Left ventricle myocardium superior (tissue), 1 donor: ENCODE data around the gene KCNT2. TPM values are rescaled to one million over a fixed set of nuclear protein-coding genes. Genes with fewer than 3 reads are reported as not detected.
"Not testable (repeated sequence)": the region's sequence is repeated elsewhere in the genome, so short reads cannot be mapped to it uniquely, and the experiment has no call there.

ENCODE experiments used
- ATAC-seq: fragments of 200-7000 bp; cut with Tn5 transposase; one replicate; pipeline ENCODE4 v1.9.1; 2020; ENCODE audit warnings: mild to moderate bottlenecking, moderate library complexity
- DNase-seq: peaks from one replicate; pipeline ENCODE4 v3.0.0-alpha.2; 2020
- intact Hi-C: fragments of 100-400 bp; cut with micrococcal nuclease; formaldehyde crosslinking; loops from one replicate; pipeline ENCODE4 v1.11.0; 2022
- total RNA-seq: library from RNA; stranded (reverse); fragmentation: NEBNext Ultra II Directional; extraction: Animal tissue kit (Norgen Biotek cat#: 25700); gene quantifications from one replicate; pipeline ENCODE4 v1.2.1, GENCODE V29; 2021
- donor health status: DM: no; HTN: yes; CAD: no; lungs with severe emphysema.

The KCNT2 gene
- total RNA-seq, 1 donor from 2014 or later = 1.7 TPM

DNA sequence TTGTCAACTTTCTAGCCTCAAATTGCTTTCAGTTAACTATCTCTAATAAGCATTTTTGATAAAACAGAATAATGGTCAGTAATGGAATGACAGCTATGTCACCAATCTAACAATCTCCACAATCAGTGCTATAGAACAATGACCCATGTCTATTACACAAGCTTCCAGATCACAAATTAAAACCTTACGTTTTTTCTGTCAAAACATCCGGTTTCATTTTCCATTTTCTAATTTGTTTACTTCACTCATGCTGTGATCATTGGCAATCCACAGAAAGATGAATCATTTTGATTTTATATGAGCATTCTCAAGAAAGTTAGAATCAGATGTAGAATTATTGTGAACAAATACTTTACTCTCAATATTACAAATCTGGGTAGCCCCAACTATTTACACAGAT is 80.3 kb downstream of the KCNT2 start:
- ATAC-seq (no peak), DNase-seq (no peak)
- intact Hi-C loops = no loop called here

DNA sequence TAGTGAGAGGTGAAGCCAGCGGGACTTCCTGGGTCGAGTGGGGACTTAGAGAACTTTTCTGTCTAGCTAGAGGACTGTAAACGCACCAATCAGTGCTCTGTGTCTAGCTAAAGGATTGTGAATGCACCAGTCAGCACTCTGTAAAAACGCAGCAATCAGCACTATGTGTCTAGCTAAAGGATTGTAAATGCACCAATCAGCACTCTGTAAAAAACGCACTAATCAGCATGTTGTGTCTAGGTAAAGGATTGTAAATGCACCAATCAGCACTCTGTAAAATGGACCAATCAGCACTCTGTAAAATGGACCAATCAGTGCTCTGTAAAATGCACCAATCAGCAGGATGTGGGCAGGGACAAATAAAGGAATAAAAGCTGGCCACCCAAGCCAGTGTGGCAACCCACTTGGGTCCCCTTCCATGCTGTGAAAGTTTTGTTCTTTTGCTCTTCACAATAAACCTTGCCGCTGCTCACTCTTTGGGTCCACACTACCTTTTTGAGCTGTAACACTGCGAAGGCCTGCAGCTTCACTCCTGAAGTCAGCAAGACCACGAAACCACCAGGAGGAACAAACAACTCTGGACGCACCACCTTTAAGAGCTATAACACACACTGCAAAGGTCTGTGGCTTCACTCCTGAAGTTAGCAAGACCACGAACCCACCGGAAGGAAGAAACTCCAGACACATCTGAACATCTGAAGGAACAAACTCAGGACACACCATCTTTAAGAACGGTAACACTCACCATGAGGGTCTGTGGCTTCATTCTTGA is 85.5 kb downstream of the KCNT2 start:
- ATAC-seq, DNase-seq, intact Hi-C loops: not testable (repeated sequence)

DNA sequence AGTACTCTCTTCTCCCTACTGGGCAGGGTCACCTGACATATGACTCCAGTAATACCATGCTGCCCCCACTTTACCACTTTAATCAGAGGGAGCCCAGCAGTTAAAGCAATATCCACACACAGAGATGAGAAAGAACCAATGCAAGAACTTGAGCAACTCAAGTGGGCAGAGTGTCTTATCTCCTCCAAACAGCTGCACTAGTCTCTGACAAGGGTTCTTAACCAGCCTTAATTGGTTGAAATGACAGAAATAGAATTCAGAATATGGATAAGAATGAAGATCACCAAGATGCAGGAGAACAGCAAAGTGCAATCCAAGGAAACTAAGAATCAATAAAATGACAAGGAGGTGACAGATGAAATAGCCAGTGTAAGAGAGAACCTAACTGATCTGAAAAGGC is 91.0 kb downstream of the KCNT2 start:
- DNase-seq = no peak
- no peak for ATAC-seq
- intact Hi-C loops = no loop called here

DNA sequence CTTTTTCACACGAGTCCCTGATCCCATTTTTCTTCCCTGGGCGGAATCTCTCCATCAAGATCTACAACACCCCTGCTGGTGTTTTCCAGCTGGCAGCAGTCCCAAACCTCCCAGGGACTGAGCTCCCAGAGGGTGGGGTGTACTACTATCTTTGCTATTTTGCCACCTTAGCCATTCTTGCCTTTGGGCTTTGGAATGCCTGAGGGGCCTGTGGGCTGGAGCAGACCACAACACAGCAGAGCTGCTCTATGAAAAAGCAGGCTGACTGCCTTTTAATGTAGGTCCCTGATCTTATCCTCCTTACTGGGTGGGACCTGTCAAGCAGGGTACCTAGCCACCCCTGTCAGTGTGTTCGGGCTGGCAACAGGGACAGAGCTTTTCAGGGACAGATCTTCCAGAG is 91.9 kb downstream of the KCNT2 start:
- ATAC-seq = no peak
- no peak for DNase-seq
- intact Hi-C loops = no loop called here

DNA sequence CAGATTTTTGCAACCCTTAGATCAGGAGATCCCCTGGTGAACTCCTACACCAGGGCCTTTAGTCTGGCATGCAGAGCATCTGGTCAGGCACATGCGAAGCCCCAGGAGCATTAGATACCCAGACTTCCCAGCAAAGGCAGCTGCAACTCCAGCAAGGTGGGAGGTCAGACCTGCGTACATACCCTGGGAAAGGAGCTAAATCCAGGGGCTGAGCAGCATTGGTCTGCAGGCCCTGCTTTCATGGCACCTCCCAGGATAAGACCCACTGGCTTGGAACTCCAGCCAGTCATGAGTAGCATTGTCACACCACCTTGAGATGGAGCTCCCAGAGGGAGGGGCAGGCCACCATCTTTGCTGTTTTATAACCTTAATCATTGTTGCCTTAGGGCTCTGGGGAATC is 92.3 kb downstream of the KCNT2 start:
- ATAC-seq = no peak

DNA sequence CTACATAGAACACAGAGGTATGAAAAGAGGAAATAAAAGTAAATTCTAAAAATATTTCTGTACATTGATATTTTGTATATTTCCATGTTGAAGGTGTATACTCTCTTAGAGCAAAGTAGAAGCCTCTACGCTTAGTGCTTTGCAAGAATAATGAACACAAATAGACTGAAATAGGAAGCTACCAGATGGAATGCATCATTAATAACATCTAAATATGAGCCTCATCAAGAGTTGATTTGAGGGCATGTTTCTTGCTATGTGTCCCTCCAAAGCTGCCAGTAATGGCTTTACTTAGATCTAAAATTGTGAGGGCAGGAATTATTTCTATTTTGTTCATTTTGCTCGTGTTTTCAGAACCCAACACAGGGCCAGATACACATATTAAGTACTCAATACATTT is 94.4 kb downstream of the KCNT2 start:
- intact Hi-C loops = no loop called here
- no peak for ATAC-seq
- DNase-seq = no peak

More for the DNA sequence above, 92.3 kb downstream of the KCNT2 start:
- intact Hi-C loops = no loop called here
- DNase-seq = no peak

DNA sequence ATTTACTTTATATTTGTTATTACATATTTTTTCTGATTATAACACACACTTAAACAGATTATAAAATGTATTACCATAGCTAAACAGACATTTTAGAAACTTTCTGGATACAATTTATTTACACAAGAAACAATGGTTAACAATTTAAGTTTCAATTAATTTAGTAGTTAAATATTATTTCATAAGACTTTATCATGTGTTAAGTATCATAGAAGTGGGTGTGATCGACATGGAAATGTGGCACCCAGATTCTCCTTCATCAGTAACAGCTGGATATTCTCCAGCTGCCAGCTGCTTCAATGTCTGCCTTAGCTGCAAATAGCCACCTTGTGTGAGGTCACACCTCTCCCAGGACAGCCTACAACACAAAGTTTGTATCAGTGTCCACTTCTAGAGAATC is 97.8 kb downstream of the KCNT2 start:
- DNase-seq = no peak
- ATAC-seq = no peak
- intact Hi-C loops = no loop called here

DNA sequence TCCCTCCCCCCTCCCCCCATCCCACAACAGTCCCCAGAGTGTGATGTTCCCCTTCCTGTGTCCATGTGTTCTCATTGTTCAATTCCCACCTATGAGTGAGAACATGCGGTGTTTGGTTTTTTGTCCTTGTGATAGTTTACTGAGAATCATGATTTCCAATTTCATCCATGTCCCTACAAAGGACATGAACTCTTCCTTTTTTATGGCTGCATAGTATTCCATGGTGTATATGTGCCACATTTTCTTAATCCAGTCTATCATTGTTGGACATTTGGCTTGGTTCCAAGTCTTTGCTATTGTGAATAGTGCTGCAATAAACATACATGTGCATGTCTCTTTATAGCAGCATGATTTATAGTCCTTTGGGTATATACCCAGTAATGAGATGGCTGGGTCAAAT is 104.0 kb downstream of the KCNT2 start:
- DNase-seq, intact Hi-C loops, ATAC-seq: not testable (repeated sequence)

DNA sequence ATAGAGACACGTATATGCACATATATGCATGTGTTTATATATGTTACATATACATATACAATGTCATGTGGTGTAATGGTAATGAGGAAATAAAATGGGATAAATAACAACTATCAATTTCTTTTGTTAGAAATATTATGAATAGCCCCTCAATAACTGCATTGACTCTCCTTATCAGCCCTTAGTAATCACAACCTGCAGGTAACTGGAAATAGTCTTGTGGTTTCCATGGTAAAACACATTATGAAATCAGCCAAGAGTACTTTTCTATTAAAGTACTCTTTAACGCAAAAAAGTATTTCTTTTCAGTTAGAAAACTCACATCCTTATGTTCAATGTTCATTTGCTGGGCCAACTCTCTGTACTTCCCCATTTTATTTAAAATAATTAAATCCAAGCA is 105.8 kb downstream of the KCNT2 start:
- ATAC-seq (no peak), DNase-seq (no peak)
- intact Hi-C loops = no loop called here

DNA sequence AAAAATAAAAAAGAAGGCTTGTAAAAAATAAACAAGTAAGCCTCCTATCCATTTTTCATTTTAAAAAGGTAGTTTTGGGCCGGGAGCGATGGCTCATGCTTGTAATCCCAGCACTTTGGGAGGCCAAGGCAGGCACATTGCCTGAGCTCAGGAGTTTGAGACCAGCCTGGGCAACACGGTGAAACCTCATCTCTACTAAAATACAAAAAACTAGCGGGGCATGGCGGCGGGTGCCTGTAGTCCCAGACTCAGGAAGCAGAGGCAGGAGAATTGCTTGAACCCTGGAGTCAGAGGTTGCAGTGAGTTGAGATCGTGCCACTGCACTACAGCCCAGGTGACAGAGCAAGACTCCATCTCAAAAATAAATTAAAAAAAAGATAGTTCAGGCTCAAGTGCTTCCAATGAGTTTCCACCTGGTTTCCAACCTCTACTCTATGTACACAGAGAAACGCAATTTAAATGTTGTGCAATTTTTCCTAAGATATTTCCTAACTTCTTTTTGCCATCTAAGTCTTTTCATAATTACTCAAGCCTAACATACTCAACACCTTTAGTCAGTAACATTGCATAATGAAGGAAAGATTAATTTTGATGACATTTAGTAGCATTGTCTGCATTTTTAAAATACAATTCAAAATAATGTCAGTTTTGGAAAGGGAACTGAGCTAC is 106.3 kb downstream of the KCNT2 start:
- intact Hi-C loops = no loop called here
- DNase-seq (no peak), ATAC-seq (no peak)

DNA sequence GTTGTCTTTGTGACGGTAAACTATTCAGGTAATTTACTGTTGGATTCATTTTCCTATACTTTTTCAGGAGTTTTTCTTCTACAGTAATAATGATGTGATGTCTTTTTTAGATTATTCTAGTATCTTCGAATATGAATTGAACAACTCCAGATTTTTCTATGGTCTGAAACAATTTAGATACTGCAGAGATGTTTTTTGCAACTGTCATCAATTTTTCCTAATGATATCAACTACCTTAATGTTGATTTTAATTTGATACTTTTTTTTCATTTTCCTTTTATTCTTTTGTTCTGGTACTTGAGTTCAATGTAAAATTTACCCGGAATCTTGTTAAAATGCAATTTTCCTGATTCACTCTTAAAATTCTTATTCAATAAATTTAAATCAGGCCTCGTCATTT is 110.4 kb downstream of the KCNT2 start:
- intact Hi-C loops = no loop called here
- DNase-seq = no peak
- ATAC-seq = no peak

DNA sequence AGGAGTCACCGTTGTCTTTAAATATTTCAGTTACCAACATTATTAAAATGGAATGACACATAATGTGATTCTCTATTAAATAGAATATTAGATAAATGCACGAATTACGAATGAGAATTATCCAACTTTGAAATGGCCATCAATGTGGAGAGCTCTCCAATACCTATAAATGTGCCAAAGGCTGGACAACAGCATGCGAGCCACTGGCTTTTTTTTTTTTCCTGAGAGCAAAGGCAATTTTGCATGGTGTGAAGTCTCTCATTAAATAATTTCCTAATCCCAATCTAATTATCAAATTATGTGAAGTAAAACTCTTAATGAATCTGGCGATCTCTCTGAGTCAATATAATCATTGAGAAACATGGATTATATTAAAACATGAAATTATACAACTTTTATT is 113.5 kb downstream of the KCNT2 start:
- DNase-seq (no peak), ATAC-seq (no peak)
- intact Hi-C loops = no loop called here

DNA sequence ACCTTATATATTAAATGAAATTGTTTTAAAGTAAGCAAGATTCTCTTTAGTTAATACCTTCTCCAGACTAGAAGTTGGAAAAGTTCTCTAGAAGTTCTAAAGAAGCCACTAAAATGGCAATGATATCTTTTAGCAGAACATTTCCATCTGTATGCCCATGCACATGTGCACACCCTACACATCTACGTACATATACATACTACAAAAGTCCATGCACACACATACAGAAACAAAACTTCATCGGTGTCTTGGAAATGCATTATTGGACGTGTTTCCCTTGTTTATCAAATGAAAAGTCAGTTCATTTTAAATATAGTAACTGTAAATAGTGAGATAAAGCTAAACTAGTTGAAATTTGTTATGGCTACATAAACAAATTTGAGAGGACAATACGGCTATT is 114.4 kb downstream of the KCNT2 start:
- intact Hi-C loops = no loop called here
- ATAC-seq (no peak), DNase-seq (no peak)

DNA sequence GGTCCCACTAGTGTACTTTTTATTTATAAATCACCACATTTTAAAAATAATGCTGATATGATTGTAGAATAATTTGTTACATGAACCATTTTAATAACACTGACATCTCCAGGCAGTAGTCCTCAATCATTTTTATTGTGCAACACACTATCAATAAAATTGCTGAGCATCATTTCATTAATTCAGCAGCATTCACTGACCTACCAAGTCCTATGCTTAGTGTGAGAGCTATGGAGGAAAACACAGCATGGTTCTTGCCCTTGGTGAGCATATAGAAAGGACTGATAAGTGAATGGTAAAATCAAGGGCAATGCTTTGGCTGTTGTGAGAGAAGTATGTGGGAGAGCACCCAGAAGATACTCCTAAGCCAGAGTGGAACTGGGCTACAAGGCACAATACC is 119.7 kb downstream of the KCNT2 start:
- ATAC-seq (no peak), DNase-seq (no peak)
- intact Hi-C loops = no loop called here

DNA sequence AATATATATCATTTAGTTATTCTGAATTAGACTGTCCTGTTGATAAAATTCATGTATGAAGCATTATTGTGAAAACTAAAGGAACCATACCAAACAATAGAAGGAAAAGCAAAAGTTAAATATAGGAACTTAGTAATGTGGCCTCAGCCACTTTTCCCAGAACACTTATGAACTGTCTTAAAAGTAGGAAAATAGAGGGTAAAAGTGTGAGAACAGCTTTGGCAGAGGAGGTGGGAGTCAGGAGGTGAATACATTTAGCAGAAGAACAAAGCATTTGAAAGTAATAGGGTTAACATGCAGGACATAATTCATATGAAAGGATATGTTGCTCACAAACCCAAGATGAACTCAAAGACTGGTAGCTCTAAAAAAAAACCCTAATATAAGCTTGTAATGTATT is 121.9 kb downstream of the KCNT2 start:
- intact Hi-C loops = no loop called here
- no peak for DNase-seq

DNA sequence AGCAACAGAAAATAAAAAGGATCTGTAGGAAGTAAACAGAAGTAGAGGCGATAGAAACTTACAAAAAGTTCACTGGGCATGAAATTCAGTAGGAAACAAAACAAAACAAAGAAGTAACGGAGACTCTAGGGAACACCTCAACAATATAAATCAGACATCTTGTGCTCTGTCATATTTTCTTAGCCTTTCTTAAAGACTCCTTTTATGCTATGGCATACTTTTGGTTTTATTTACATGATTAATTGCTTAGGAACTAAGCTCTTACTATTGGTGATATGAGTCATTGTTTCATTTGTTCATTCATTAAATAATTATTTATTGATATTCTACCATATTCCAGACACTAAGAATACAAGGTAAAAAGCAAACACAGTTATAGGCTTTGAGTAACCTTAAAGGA is 126.6 kb downstream of the KCNT2 start:
- no peak for DNase-seq
- ATAC-seq = no peak
- intact Hi-C loops = no loop called here

More for the DNA sequence above, 121.9 kb downstream of the KCNT2 start:
- ATAC-seq = no peak

DNA sequence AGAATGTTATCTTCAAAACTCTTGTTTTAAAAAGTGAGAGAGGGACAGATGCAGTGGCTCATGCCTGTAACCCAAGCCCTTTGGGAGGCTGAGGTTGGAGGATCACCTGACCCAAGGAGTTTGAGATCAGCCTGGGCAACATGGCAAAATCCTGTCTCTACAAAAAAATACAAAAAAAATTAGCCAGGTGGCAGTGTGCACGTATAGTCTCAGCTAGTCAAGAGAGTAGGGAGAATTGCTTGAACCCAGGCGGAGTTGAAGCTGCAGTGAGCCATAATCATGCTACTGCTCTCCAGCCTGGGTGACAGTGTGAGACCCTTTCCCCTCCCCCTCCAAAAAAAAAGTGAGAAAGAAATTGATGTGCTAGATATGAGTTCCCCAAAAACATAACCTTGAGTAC is 131.0 kb downstream of the KCNT2 start:
- DNase-seq = no peak
- intact Hi-C loops = no loop called here
- no peak for ATAC-seq

DNA sequence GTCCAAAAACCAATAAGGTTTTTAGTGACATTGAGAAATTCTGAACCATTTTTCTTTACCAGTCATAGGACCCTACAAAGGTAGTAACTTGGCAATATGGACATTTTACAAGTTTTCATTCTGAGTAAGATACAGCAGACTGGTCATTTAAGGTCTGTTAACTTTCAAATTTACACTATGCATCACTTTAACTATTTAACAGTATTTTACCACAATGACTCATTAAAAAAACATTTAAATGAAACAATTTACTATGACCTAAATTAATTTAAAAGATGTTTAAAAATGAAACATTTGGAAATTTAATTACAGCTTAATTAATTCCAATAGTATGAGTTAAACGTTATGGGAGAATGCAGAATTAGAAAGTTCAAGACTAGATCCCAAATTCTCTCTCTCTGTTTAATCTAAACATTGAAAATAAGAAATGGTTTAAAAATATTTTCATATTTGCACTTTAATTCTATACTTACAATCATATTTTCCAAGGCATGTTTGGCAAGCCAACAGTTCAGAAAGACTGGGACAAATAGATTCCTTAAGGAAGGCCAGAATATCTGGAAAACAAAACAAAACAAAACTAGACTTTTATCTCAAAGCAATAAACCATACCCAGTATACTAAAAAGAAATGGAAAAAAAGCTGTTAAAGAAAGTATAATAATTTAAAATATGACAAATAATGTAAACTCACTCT is 140.9 kb downstream of the KCNT2 start:
- intact Hi-C loops = no loop called here
- DNase-seq (no peak), ATAC-seq (no peak)

DNA sequence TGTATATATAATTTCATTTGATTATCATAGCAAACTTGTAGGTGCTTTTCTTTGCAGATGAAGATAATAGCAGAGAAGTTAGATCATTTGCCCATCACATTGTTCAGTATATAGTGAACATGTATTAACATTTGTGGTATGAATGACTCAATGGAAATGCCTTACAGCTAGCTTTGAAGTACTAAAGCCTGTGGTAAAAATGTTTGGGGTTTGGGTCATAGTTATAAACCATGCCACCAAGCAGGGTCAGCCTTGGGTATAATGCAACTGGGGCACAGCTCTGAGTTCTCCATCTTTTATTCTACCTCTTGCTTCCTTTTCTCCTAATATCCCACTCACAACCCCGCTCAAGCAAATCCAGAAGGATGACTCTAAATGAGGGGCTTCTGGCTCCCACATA is 141.6 kb downstream of the KCNT2 start:
- DNase-seq (no peak), ATAC-seq (no peak)
- intact Hi-C loops = no loop called here

DNA sequence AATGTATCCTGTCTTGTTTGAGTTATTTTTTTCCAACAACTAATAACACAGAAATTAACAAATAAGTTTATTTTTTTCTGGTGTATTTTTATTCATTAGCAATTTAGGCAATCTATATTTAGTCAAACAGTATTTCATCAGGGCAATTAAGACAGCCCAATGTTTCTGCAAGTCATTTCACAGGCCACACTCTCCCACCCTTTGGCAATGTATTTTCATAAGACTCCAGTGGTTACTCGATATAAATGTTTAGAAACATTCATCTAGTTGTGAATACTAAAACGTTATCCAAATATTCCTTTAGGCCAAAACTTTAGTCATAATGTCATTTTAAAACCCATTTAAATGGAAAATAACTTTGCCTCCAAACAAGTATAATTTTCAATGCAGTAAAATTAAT is 142.1 kb downstream of the KCNT2 start:
- no peak for DNase-seq
- ATAC-seq = no peak
- intact Hi-C loops = no loop called here
